Head of caudate nucleus (tissue), 42 donors: ENCODE measurements around the gene ADRB2.

Experiments
- DNase-seq, 42 donors: peaks; one replicate each; pipeline versions ENCODE4 v3.0.0 to v3.0.0-alpha.2; 2020 to 2021; ENCODE audit warnings: mixed read lengths in 7 of 42
- intact Hi-C: fragments of 100-400 bp; cut with DNase I; formaldehyde crosslinking; loops from one replicate; pipeline ENCODE4 v1.15.0; 2022

The ADRB2 gene

DNA sequence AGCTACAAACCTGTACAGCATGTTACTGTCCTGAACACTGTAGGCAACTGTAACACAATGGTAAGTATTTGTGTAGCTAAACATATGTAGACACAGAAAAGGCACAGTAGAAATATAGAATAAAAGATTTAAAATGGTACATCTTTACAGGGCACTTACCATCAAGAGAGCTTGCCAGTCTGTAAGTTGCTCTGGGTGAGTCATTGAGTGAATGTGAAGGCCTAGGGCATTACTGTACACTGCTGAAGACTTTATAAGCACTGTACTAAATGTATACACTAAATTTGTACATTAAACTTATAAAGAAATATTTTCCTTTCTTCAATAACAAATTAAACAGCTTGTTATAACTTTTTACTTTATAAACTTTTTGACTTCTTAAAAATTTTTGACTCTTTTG lies 20.5 kb downstream of the ADRB2 start:
- intact Hi-C loops = no loop called here
- DNase-seq = no peak

- DNase-seq = no peak
- intact Hi-C loops = no loop called here
Observed at GRCh38 chr5:148847456-148847855, 21.0 kb downstream of the ADRB2 start.

DNA sequence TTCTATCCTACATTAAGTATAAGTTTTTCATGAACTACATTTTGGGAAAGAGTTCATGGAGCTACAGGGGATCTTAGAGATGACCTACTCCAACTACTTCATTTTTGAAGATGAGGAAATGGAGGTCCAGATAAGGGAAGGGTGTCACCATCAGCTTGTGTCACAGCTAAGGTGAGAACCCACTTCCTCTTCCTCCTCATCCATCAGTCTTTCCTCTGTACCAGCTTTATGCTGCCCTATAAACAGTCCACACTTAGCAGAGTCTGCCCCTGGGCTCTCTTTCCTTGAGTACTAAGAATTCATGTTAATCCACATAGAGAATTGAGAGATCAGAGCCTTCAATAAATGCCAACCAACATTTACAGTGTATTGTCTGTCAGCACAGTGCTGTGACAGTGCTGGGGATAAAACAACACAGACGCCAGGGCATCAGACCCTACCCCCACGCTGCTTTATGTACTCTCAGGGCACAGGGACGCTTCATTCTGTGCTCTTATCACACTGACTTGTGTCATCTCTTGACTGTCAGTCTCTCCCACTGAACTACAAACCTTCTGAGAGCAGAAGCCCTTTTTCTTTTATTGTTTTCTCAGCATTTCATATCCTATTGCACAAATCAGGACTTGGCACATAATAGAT lies 22.1 kb downstream of the ADRB2 start:
- DNase-seq = no peak
- intact Hi-C loops = no loop called here

GRCh38 chr5:148849461-148849860 lies 23.1 kb downstream of the ADRB2 start:
- no peak for DNase-seq
- intact Hi-C loops = no loop called here

GRCh38 chr5:148850836-148851235 lies 24.4 kb downstream of the ADRB2 start:
- intact Hi-C loops = no loop called here
- DNase-seq = no peak

- intact Hi-C loops = no loop called here
- no peak for DNase-seq
Observed at GRCh38 chr5:148853868-148854267, 27.5 kb downstream of the ADRB2 start.

GRCh38 chr5:148855249-148856008 lies 29.0 kb downstream of the ADRB2 start:
- DNase-seq = no peak
- intact Hi-C loops = no loop called here

GRCh38 chr5:148856009-148856367 lies 29.6 kb downstream of the ADRB2 start:
- intact Hi-C loops = no loop called here
- DNase-seq = no peak

- no peak for DNase-seq
- intact Hi-C loops = no loop called here
Observed at GRCh38 chr5:148856424-148856823, 30.0 kb downstream of the ADRB2 start.

GRCh38 chr5:148857474-148857873 lies 31.1 kb downstream of the ADRB2 start:
- intact Hi-C loops = no loop called here

DNA sequence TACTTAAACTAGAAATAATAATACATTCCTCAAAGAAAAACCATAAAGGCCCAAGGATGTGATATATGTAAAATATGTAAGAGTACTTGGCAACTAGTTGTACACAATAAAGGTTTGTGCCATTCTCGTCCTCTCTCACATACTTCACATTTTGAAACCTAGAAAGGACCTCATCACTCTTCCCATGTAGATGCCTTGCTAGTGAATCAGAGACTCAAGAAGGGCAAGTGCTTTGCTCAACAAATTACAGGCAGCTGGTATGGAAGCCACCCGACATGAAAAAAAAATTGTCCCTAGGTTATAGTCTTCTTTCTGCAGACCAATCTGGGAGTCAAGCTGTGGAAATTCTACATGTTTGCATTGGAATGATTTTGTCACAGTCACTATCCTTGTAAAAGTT lies 31.7 kb downstream of the ADRB2 start:
- DNase-seq = no peak
- intact Hi-C loops = no loop called here

More at GRCh38 chr5:148857474-148857873, 31.1 kb downstream of the ADRB2 start:
- DNase-seq = no peak

- intact Hi-C loops = no loop called here
- DNase-seq = no peak
Observed at GRCh38 chr5:148858547-148858946, 32.1 kb downstream of the ADRB2 start.

- intact Hi-C loops = no loop called here
Observed at GRCh38 chr5:148859703-148860102, 33.3 kb downstream of the ADRB2 start.

GRCh38 chr5:148860599-148860998 lies 34.2 kb downstream of the ADRB2 start:
- intact Hi-C loops = no loop called here
- no peak for DNase-seq

More at GRCh38 chr5:148859703-148860102, 33.3 kb downstream of the ADRB2 start:
- DNase-seq = no peak

DNA sequence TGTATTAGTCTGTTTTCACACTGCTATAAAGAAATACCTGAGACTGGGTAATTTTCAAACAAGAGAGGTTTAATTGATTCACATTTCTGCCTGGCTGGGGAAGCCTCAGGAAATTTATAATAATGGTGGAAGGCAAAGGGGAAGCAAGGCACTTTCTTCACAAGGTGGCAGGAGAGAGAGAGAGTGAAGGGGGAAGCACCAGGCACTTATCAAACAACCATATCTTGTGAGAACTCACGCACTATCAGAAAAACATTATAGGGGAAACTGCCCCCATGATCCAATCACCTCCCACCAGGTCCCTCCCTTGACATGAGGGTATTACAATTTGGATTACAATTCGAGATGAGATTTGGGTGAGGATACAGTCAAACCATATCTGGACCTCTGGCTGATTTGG lies 34.7 kb downstream of the ADRB2 start:
- no peak for DNase-seq

GRCh38 chr5:148861696-148862095 lies 35.3 kb downstream of the ADRB2 start:
- intact Hi-C loops = no loop called here

More for the DNA sequence above, 34.7 kb downstream of the ADRB2 start:
- intact Hi-C loops = no loop called here

GRCh38 chr5:148864113-148864841 lies 37.9 kb downstream of the ADRB2 start:
- DNase-seq = no peak

More at GRCh38 chr5:148861696-148862095, 35.3 kb downstream of the ADRB2 start:
- DNase-seq = no peak

DNA sequence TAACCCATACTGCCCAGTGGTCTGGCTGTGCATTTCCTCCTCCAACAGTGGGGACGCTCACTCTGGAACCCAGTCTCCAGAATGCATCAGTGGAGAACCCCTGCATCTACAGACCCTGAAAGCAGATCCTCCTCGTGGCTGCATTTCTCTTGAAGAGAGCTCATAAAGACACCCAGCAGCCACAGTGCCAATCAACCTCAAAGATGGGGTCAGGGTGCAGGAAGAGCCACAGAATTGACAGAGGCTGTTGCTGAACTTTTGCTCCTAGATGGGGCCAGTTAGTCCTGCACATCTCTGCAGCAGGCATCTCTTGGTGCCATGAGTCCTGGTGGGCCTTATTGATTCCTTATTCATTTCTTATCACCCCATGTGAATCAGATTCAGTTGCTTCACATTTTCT lies 39.6 kb downstream of the ADRB2 start:
- DNase-seq = no peak
- intact Hi-C loops = no loop called here

More at GRCh38 chr5:148864113-148864841, 37.9 kb downstream of the ADRB2 start:
- intact Hi-C loops = no loop called here

GRCh38 chr5:148873120-148873519 lies 46.7 kb downstream of the ADRB2 start:
- no peak for DNase-seq
- intact Hi-C loops = no loop called here
